NCI-H2029 treated with DMSO at 0.1 percent for 48 hours (cell line): ENCODE measurements around the gene M6PR.
"Not testable (repeated sequence)": the region's sequence is repeated elsewhere in the genome, so short reads cannot be mapped to it uniquely, and the experiment has no call there.

Experiments
- DNase-seq: peaks from one replicate; lab custom pipeline; 2025; lab: John Stamatoyannopoulos, UW

M6PR gene

DNA sequence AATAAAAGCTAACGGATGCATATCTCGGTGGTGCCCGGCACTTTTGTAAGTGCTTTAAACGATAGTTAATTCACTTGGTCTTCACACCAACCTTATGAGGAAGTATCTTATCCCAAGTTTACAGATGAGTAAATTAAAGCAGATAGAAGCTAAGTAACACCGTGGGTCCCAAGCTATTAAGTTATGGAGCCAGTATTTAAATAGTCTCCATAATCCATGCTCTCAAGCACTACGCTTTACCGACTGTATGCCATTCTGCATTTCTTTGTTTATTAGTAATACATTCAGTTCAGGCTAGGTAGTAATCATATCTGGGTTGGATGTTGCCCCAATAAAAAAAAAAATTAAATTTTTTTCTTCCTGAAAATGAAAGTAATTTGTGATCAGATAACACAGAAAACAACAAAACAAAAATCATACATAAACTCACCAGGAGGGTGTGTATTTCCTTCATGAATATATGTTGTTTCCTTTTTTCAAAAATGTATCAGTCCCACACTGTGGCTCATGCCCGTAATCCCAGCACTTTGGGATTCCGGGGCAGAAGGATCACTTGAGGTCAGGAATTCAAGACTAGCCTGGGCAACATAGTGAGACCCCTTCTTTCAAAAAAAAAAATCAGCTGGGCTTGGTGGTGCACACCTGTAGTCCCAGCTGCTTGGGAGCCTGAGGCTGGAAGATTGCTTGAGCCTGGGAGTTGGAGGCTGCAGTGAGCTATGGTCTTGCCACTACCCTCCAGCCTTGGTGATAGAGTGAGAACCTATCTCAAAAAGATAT lies 1.4 kb upstream of the M6PR start:
- DNase-seq, result no peak

DNA sequence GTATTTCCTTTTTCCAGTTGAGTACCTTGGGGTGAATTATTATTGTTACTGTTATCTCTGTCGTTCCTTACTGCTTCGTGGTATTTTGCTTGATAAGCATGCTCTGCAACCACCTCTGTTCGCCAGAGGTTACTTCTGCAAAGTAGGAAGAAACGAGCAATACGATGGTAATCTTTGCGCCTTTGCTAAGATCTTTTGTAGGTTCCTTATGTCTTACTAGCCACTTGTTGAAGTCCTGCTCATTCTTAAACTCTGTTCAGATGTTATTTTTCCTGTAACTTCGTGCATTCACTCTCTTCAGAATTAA lies 729 bp upstream of the M6PR start:
- peak; percentile 49 for DNase-seq

DNA sequence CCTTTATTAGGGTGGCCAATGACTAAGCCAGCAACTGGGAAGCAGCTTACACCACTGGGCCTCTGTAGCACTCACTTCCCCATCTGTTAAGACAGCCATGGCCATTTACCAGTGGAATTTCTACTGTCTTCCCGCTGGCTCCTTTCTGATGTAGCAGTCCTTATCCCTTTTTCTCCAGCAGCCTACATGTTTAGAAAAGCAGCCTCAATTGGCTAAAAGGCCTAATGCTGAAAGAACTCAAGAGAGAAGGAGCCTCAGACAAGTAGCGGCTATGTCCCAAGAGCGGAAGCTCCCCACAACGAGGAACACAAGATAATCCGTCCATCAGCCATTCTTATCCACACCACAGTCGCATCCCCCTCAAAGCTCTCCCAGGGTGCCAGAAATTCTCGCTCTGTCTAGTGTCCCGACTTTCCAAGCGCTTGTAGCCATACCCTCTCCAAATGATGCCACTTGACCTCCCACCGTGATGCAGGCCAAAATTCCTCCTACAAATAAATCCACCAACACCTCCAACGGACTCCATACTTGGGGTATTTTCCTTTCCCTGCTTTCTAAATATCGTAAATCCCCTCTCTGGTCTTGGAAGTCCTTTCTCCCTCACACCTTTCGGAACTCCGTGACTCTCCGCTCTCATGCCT lies 624 bp downstream of the M6PR start:
- no peak for DNase-seq

DNA sequence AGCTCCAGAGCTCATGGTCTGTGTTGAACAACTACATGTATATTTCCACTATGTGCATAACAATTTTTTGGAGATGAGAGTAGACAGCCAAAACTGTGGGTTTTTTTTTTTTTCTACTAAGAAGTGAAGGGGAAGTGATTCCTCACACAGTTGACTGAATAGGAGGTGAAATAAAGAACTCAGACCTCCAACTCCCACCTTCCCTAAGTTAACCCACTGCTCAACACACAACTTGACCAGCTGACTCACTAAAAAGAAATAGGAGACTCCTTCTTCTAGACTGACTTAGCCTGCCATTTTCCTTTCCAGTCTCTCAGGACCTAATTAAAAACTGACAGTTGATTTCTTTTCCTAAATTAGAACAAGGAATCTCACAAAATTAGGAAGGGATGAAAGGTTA lies 1.7 kb downstream of the M6PR start:
- no peak for DNase-seq

DNA sequence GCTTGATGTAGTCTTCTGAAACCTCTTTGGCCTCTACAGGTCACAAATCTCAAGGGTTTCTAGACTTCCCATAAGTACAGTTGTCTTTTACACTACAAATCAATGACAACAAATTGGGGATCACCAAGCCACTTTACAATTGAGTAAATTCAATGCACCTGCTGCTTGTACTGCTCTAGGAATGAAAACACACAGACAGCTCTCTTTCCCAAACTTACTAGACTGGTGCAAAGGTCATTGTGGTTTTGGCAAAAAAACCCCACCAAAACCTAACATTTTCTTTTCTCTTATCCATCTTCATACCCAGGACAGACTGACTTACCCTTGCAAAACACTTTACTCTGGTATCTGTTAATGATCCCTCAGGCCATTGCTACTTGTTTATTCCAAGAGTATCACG lies 2.7 kb downstream of the M6PR start:
- no peak for DNase-seq

DNA sequence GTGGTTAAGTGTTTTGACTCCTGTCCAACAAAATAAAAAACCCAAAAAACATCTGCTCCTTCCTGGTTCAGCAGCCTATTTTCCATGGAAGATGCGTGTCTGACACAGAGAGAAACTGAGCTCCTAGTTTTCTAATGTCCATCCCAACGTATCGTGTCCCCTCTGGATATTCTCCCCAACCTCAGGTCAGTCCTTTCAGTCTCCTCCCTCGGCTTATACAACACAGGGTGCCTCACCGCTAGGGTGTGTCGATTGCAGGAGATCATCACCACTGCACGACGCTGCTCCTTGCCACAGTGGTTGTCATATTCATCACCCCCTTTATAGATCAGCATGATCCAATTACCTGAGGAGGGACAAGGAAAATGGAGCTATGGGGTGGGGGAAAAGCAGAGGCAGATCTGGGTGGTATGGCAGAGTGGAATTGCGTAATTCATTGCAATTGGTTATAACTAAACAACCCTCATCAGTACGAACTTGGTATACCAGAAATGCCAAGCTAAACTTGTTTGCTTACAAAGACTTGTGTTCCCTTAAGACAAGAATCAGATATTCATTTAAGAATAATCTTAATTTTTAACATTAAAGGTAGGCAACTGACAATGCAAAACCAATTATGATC lies 5.8 kb downstream of the M6PR start:
- no peak for DNase-seq

DNA sequence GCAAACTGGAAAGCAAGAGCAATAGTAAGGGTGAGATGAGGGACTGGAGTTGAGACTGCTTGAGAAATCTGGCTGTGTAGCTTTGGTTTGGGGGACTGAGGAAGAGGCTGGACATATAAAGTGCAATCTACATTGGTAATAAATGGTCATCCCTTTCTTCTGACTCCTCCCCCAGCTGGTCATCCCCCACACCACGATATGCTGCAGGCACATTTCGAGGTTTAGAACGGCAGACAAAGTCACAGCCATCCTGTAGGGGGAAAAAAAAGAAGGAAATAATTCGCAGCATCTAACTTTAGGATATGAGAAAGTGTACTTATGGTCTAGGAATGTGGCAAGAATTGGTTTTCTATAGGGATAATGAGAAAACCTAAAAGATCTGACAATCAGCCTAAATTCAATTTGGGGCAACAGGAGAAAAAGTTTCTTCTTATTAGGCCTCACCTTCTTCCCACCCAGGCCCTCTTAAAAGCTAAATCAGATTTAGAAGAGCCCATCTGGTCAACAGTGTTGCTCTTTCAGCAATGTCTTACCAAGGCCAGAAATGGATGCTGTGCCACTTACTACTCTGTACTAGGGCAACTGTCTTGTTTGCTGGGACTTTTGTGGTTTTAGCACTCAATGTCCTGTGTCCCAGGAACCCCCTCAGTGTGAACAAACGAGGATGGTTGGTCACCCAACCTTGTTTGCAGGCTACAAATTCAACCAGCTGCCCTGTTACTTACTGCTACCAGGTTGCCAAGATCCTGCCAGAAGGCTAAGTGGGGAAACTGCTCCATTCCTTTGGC lies 7.6 kb downstream of the M6PR start:
- no peak for DNase-seq

DNA sequence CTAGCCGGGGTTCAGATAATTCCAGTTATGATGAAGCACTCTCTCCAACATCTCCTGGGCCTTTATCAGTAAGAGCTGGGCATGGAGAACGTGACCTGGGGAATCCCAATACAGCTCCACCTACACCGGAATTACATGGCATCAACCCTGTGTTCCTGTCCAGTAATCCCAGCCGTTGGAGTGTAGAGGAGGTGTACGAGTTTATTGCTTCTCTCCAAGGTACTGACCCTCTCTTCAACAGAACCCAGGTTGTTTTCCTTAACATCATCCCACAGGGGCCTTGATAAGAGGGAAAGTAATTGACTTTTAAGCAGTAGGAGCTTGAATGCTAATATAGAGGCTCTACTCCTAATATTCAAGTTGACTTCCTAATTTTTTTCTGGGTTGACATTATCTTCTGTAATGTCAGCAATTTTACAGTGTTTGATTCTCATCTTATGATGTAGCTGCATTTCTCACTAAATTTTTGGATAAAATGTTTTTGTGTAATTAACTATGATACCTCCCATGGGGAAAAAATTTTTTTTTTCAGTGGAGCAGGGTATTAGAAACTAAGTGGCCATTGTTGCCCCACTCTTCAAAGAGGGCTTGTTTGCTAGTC lies 11.5 kb downstream of the M6PR start:
- DNase-seq, result not testable (repeated sequence)

DNA sequence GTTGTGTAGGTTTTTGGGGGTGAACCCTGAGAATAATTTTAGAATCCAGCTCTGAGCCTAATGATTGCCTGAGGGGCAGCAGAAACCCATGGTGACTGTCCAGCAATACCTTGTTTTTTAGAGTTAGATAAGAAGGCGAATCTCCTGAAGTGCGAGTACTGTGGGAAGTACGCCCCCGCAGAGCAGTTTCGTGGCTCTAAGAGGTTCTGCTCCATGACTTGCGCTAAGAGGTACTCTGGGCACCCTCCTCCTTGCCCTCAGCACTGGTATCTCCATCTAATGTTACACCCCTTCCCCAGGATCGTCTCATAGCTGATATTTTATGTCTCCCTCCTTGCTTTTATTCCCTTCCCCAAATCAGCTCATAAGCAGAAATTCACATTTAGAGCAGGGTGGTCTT lies 12.7 kb downstream of the M6PR start:
- DNase-seq, result no peak

DNA sequence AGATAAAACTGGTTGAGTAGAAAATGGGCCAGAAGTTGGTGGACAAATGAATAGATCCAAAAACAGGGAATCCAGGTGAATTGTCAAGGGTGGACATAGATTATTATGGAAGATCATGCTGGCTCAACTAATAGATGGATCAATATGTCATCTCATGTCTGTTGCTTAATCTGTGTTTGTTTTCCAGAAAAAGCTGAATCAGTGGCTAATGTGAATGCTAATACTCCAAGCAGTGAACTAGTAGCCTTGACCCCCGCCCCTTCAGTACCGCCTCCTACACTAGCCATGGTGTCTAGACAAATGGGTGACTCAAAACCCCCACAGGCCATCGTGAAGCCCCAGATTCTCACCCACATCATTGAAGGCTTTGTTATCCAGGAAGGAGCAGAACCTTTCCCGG lies 15.4 kb downstream of the M6PR start:
- not testable (repeated sequence) for DNase-seq

DNA sequence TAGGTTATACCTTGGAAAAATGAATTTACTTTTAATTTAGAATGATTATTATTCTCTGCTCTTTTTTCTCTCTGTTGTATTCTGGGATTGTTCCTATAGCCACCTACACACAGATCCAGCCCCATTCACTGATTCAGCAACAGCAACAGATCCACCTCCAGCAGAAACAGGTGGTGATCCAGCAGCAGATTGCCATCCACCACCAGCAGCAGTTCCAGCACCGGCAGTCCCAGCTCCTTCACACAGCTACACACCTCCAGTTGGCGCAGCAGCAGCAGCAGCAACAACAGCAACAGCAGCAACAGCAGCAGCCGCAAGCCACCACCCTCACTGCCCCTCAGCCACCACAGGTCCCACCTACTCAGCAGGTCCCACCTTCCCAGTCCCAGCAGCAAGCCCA lies 17.0 kb downstream of the M6PR start:
- DNase-seq, result not testable (repeated sequence)

DNA sequence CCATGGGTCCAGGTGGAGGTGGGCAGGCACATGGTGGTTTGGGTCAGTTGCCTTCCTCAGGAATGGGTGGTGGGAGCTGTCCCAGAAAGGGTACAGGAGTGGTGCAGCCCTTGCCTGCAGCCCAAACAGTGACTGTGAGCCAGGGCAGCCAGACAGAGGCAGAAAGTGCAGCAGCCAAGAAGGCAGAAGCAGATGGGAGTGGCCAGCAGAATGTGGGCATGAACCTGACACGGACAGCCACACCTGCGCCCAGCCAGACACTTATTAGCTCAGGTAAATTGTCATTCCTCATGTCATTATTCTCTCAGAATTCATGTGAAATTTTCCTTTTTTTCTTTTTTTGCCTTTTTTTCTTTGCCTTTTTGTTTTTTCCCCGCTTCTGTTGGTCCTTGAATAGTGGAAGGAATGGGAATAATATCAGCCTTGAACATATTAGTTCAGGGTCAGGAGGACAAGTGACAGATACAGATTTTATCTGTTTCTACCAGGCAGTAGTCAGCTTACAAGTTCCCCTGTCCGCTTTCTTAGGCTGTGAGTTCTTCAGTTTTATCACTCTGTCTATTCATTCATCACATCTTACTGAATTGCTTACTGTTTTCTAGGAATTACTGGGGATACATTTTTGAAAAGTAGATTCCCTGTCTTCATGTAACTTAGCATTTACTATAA lies 18.7 kb downstream of the M6PR start:
- not testable (repeated sequence) for DNase-seq

DNA sequence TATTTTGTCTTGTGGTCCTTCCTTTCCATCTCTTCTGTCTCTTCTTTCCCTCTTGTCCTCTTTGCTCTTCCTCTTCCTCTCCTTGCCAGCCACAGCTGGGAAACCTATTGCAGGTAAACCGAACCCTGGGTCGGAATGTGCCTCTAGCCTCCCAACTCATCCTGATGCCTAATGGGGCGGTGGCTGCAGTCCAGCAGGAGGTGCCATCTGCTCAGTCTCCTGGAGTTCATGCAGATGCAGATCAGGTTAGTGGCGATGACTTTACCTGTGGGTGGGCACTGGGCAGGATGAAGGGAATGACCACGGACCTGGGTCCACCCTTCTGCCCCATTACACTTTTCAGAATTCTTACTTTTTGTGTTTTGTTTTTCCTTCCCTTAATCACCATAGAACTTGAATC lies 26.9 kb downstream of the M6PR start:
- DNase-seq, result no peak

DNA sequence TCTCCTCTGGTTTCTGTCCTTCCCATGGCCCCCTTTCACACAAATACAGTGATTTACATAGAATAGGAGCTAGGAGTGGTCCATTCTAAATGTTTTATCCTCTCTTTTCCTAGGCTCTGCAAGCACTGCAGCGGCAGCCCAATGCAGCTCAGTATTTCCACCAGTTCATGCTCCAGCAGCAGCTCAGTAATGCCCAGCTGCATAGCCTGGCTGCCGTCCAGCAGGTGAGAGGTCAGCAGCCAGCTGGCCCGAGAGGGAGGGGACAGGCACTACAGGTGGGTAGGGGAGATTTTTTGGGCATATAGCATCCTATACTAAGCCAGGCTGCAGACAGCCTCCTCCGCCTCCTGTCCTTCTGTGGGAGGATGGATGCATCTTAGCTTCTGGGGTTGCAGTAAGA lies 29.8 kb downstream of the M6PR start:
- DNase-seq, result not testable (repeated sequence)

DNA sequence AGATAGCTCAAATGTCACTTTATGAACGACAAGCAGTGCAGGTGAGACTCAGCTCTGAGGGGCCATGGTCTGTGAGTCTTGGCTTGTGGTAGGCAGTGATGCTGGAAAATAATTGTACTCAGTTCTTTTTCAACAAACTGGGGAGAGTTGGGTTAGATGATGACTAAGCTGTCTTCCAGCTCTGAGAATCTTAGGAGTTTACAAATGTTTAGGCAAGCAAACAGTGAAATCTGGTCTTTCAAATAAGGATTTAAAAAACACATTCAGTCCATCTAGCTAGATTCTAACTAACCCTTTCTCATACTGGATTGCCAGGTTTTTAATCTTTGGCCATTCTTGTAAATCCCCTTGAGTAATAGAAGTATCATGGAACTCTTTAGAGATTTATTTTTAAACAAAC lies 31.7 kb downstream of the M6PR start:
- DNase-seq, result no peak

DNA sequence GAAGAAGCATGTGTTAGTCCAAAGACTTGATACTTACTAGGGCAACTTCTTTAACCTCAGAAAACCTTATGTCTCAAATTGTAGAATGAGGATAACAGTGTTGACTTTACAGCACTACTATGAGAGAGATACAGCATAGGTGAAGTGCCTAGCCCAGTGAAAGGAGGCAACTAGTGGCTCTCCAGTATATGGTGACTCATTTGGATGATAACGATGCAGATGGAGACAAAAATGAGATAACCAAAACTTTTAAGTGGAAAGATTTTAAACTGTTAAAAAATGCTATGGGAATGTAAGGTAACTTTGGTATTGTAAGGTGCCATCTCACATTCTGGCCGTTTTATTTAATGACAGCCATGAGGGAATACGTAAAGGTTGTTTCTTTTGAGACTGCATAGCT lies 32.4 kb downstream of the M6PR start:
- no peak for DNase-seq

DNA sequence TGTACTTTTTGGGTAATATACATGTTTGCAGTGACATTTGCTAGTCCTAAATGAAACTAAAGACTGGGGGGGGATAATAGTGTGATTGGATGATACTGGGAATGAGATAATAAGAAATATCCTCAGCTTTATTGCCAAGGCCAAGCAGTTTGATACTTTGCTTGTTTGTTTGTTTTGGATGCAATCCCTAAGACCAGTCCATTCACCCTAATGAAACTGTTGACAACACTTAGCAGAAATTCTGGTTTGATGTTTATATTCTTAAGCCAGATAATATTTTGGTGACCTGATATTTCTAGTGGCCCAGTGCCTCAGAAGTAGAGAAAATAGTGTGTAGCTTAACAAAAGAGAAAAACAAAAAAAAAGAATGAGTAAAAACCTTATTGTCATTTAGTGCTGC lies 33.3 kb downstream of the M6PR start:
- DNase-seq, result no peak

DNA sequence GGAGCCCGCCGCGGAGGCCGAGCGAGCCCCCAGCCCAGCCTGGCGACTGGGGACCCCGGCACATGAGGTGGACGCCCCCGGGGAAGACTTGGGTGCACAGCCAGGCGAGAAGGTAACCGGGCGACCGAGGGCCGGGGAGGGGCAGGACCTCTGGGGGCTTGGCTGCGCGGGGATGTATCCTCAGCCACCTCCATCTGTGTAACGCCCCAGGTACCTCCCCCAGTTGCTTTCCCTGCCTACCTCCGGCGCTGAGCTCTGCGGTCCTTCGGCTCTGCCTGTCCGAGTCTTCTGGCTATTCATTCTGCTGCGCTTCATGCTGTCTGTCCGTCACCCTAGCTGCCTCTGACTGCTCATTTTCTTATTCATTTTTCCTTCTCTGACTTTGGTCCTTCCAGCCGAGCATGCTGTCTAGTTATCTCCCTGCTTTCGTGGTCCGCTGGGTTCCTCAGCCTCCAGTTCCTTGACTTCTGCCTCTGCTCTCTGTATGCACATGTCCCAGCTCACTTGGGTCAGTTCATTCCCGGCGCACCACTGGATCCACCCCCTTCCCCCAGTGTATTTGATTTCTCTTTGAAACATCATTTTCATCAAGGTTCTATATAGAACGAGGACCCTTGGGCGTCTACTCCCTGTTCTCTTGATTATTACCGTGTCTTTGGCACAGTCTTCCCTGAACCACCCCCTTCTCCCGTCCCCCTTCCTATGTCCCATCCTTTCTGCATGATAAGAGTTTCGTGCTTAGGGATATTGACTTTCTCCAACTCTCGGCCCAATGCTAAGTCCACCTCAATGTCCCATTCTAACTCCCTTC lies 34.5 kb downstream of the M6PR start:
- no peak for DNase-seq

DNA sequence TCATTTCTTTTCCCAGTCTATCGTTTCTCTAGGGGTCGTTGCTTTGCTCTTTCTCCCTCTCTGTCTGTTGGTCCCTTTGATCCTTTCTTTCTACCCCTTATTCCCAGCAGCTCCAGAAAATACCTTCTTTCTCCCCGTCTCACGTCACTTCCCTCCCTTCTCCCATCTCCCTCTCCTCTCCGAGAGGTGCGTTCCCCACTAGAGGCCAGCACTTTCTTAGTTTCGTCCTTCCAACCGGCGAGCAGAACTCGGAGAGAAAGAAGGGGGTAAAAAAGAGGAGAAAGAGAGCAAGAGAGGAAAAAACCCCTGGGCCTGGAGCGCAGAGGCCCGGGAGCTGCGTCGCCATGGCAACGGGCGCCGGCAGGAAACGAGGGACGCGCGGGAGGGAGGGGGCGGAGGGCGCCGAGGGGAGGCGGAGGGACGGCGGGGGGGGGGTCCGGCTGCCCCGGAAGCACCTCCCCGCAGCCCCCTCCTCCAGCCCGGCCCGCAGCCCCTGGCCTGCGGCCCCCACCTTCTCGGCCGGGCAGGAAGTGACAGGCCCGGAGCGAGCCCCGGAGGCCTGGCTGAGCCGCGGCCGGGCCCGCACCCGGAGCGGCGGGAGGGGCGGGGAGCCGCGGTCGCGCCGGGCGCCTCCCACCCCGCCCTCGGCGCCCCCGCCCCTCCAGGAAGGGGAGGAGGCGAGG lies 35.3 kb downstream of the M6PR start, which contains the start of gene PHC1:
Gene PHC1 (plus strand): TSS at position 477 of the 683 bp plus-strand sequence. CDS start 3,169 bp downstream, outside the sequence.
- DNase-seq, result peak; percentile 19

DNA sequence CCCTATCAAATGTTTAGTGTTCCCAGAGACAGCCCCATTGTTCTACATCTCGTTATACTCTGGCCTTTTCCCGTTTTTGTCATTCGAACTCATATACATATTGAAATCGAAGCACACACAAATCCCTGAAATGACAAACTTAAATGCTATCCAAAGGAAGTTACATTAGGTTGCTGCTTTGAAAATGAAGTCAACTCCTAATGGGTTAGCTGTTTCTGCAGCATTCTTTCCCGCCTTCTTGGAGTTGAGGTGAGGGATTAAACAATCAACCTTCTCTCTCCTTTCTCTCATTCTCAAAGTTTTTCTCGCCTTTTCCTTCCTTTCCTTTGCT lies 35.8 kb downstream of the M6PR start:
- DNase-seq, result no peak
